ENCODE data around the gene NTNG1. TPM values are rescaled to one million over a fixed set of nuclear protein-coding genes. Genes with fewer than 3 reads are reported as not detected.

NTNG1 gene
- total and polyA plus RNA-seq, 8 donors, result 5.7 to 28.0 (median 22.3) TPM

- intact Hi-C loops (cut with DNase I), result no loop called here
- Histone ChIP-seq H3K27me3 (no peaks in the 10 kb centered on the region), H3K4me1 (no peaks in the 10 kb centered on the region), H3K27ac (no peak overlapping the region), H3K4me3 (no peak overlapping the region), H3K36me3 (no peaks in the 10 kb centered on the region), H3K9me3 (no peaks in the 10 kb centered on the region)
- no peak for DNase-seq
- no peak for TF ChIP-seq CTCF (IDR thresholded peaks at IDR 0.05)
- no peak for ATAC-seq
Observed at GRCh38 chr1:107247679-107248078, 106.8 kb downstream of the NTNG1 start.

GRCh38 chr1:107250169-107250568, 109.3 kb downstream of the NTNG1 start:
- H3K27ac ChIP-seq, result no peak overlapping the region
- DNase-seq, result no peak
- no peak for ATAC-seq
- intact Hi-C loops (cut with DNase I), result no loop called here
- no peaks in the 10 kb centered on the region for H3K9me3 ChIP-seq
- no peaks in the 10 kb centered on the region for H3K27me3 ChIP-seq
- H3K4me1 ChIP-seq, result no peaks in the 10 kb centered on the region
- H3K4me3 ChIP-seq, result no peak overlapping the region
- no peaks in the 10 kb centered on the region for H3K36me3 ChIP-seq
- no peak for TF ChIP-seq CTCF (IDR thresholded peaks at IDR 0.05)

- no peak overlapping the region for H3K4me3 ChIP-seq
- no peak overlapping the region for H3K27ac ChIP-seq
- no peaks in the 10 kb centered on the region for H3K27me3 ChIP-seq
- intact Hi-C loops (cut with DNase I), result no loop called here
- H3K4me1 ChIP-seq, result no peaks in the 10 kb centered on the region
- H3K36me3 ChIP-seq, result no peaks in the 10 kb centered on the region
- ATAC-seq (no peak), DNase-seq (no peak)
- H3K9me3 ChIP-seq, result no peaks in the 10 kb centered on the region
- no peak for TF ChIP-seq CTCF (IDR thresholded peaks at IDR 0.05)
Observed at GRCh38 chr1:107251083-107251482, 110.2 kb downstream of the NTNG1 start.

- DNase-seq, result no peak
- H3K36me3 ChIP-seq, result no peaks in the 10 kb centered on the region
- TF ChIP-seq CTCF (IDR thresholded peaks at IDR 0.05), result no peak
- no peaks in the 10 kb centered on the region for H3K9me3 ChIP-seq
- no peaks in the 10 kb centered on the region for H3K27me3 ChIP-seq
- no peak overlapping the region for H3K4me3 ChIP-seq
- ATAC-seq, result no peak
- H3K27ac ChIP-seq, result no peak overlapping the region
- intact Hi-C loops (cut with DNase I), result no loop called here
- H3K4me1 ChIP-seq, result no peaks in the 10 kb centered on the region
Observed at GRCh38 chr1:107251839-107252238, 111.0 kb downstream of the NTNG1 start.

GRCh38 chr1:107252271-107252670, 111.4 kb downstream of the NTNG1 start:
- ATAC-seq (no peak), DNase-seq (no peak)
- no peak for TF ChIP-seq CTCF (IDR thresholded peaks at IDR 0.05)
- H3K4me1 ChIP-seq, result no peaks in the 10 kb centered on the region
- no peaks in the 10 kb centered on the region for H3K36me3 ChIP-seq
- no peaks in the 10 kb centered on the region for H3K27me3 ChIP-seq
- H3K4me3 ChIP-seq, result no peak overlapping the region
- H3K9me3 ChIP-seq, result no peaks in the 10 kb centered on the region
- intact Hi-C loops (cut with DNase I), result no loop called here
- no peak overlapping the region for H3K27ac ChIP-seq
